ENCODE data around the gene RTBDN. TPM values are rescaled to one million over a fixed set of nuclear protein-coding genes. Genes with fewer than 3 reads are reported as not detected.

Gene RTBDN
- total RNA-seq: not detected

- ChIA-PET POLR2A (no interaction called here), CTCF (interaction anchor here (1.1 to 1.5 kb wide), 3 partner anchors 13 to 77 kb away, joined by 3 to 10 read pairs (median 7); no protein-coding TSS in a partner anchor)
Observed at GRCh38 chr19:12834566-12834943, at the start of gene RTBDN. Gene RTBDN (minus strand): TSS chr19:12834579. CDS start chr19:12829979, 4,600 bp downstream.

- ChIA-PET CTCF (interaction anchor here (1.5 to 2.4 kb wide), 3 partner anchors 83 to 211 kb away, joined by 4 to 13 read pairs (median 5); no protein-coding TSS in a partner anchor), POLR2A (interaction anchor here (0.7 to 0.8 kb wide), 2 partner anchors 9 to 148 kb away, joined by 3 to 4 read pairs; partner anchors contain the start of genes GCDH and TRIR)
Observed at GRCh38 chr19:12882589-12882988, 48.2 kb upstream of the RTBDN start.

DNA sequence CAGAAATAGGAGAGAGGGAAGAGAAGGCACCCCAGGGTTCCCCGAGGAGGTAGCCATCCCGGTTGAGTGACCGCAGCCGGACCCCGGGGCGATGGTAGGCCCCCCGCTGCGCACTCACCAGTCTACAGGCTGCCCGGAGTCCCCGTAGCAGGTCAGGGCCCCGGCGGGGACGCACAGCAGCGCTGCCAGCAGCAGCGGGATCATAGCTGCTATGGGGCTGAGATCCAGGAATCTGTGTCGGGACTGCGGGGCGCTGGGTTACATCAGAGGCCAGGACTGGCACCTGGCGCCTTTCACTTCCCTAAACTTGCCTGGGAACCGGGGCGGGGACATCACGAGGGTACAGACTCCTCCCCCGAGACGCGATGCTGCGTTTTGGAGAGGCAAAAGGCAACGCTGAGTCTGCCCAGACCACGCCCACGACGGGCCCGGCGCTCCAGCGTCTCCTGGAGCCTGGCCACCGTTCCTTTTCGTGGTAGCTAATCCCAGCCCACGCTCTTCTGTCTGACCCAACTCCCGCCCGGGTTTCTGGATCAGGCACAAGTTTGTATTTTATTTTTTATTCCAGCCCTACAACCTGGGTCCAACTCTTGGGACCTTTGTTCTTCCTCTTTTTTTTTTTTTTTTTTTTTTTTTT is 46.9 kb upstream of the RTBDN start, which contains the start of gene DNASE2:
Gene DNASE2 (minus strand): TSS at position 278 of the 637 bp plus-strand sequence. CDS start 74 bp downstream, at position 204.
- CTCF ChIA-PET: interaction anchor here (0.7 to 2.4 kb wide), 6 partner anchors 10 to 213 kb away, joined by 3 to 13 read pairs (median 6); partner anchors contain the start of gene GCDH
- POLR2A ChIA-PET: interaction anchor here (0.7 to 1.1 kb wide), 4 partner anchors 9 to 57 kb away, joined by 3 read pairs; partner anchors contain the start of genes CALR and GCDH

GRCh38 chr19:12880551-12881171 is 46.3 kb upstream of the RTBDN start:
- CTCF ChIA-PET: interaction anchor here (0.7 to 2.4 kb wide), 5 partner anchors 10 to 85 kb away, joined by 3 to 13 read pairs (median 7); partner anchors contain the start of gene GCDH
- POLR2A ChIA-PET: interaction anchor here (1.0 to 1.1 kb wide), 2 partner anchors 33 to 57 kb away, joined by 3 read pairs; partner anchors contain the start of gene CALR

- CTCF ChIA-PET: interaction anchor here (1.8 to 2.7 kb wide), 2 partner anchors 10 to 28 kb away, joined by 5 to 15 read pairs; no protein-coding TSS in a partner anchor
- POLR2A ChIA-PET: no interaction called here
Observed at GRCh38 chr19:12875086-12875485, 40.7 kb upstream of the RTBDN start.

- POLR2A ChIA-PET: no interaction called here
- CTCF ChIA-PET: interaction anchor here (1.5 to 2.7 kb wide), 4 partner anchors 11 to 91 kb away, joined by 4 to 15 read pairs (median 5); partner anchors contain the start of gene GCDH
Observed at GRCh38 chr19:12873891-12874745, 39.7 kb upstream of the RTBDN start.

- ChIA-PET POLR2A (interaction anchor here (0.5 to 0.7 kb wide), 4 partner anchors 8 to 80 kb away, joined by 3 to 10 read pairs (median 8); partner anchors contain the start of gene DNASE2), CTCF (interaction anchor here (0.7 to 2.7 kb wide), 8 partner anchors 9 to 107 kb away, joined by 3 to 15 read pairs (median 4); partner anchors contain the start of gene GCDH)
Observed at GRCh38 chr19:12872941-12873890, 38.8 kb upstream of the RTBDN start.

DNA sequence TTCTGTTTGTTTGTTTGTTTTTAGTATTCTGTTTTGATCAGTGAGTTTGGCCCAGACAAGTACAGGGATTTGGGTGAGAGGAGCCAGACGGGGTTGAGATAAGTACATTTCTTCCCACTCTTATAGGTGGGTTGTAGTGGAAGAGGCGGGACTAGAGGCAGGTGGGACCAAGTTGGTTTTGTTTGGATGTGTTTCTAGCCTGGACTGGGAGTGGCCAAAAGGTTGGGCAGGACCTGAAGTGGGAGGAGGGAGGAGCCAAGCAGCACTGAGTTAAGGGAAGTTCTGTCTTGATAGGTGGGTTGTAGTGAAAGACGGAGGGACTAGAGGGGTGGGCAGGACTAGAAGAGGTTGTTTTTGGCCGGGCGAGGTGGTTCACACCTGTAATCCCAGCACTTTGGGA is 37.9 kb upstream of the RTBDN start:
- ChIA-PET POLR2A (interaction anchor here (0.6 kb wide), 1 partner anchor 80 kb away, joined by 3 read pairs; no protein-coding TSS in a partner anchor), CTCF (interaction anchor here (0.7 to 2.7 kb wide), 4 partner anchors 18 to 75 kb away, joined by 3 to 15 read pairs (median 4); partner anchors contain the start of gene GCDH)

DNA sequence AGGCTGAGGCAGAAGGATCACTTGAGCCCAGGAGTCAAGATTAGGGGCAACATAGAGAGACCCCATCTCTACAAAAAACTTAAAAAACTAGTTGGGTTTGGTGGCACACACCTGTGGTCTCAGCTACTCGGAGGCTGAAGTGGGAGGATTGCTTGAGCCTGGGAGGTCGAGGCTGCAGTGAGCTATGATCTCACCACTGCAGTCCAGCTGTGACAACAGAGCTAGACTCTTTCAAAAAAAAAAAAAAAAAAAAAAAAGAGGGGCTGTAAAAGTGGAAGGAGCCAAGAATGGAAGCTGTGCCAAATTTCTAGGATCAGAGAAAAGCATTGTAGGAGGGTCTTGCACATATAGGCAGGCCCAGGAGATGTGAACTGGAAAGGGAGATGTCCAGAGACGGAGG is 37.3 kb upstream of the RTBDN start:
- ChIA-PET CTCF (no interaction called here), POLR2A (no interaction called here)

DNA sequence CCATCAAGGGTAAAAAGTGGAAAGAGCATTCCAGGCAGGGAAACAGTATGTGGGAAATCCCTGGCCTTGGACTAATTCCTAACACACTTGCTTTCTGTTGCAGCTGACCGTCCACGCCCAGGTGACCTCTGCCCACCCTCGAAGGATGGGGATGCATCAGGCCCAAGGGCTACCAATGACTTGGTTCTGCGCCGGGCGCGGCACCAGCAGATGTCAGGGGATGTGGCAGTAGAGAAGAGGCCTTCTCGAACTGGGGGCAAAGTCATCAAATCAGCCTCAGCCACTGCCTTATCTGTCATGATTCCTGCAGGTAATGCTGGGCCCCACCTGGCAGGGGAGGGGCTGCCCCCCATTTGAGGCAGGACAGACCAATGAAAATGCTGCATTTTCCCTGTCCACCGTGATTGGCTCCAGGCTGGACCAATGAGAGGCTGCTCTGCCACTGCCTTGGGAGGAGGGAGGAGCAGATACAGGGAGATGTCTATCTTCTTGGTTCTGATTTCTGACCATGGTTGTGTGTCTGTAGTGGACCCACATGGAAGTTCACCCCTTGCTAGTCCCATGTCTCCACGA is 34.2 kb upstream of the RTBDN start:
- ChIA-PET POLR2A (no interaction called here), CTCF (interaction anchor here (1.1 to 1.6 kb wide), 3 partner anchors 21 to 174 kb away, joined by 3 to 7 read pairs (median 4); no protein-coding TSS in a partner anchor)

- ChIA-PET CTCF (interaction anchor here (0.6 to 1.6 kb wide), 3 partner anchors 14 to 91 kb away, joined by 3 to 7 read pairs (median 3); partner anchors contain the start of gene DNASE2), POLR2A (interaction anchor here (0.6 kb wide), 2 partner anchors 9 to 61 kb away, joined by 3 to 5 read pairs; partner anchors contain the start of gene RNASEH2A)
Observed at GRCh38 chr19:12867120-12868099, 33.0 kb upstream of the RTBDN start.

DNA sequence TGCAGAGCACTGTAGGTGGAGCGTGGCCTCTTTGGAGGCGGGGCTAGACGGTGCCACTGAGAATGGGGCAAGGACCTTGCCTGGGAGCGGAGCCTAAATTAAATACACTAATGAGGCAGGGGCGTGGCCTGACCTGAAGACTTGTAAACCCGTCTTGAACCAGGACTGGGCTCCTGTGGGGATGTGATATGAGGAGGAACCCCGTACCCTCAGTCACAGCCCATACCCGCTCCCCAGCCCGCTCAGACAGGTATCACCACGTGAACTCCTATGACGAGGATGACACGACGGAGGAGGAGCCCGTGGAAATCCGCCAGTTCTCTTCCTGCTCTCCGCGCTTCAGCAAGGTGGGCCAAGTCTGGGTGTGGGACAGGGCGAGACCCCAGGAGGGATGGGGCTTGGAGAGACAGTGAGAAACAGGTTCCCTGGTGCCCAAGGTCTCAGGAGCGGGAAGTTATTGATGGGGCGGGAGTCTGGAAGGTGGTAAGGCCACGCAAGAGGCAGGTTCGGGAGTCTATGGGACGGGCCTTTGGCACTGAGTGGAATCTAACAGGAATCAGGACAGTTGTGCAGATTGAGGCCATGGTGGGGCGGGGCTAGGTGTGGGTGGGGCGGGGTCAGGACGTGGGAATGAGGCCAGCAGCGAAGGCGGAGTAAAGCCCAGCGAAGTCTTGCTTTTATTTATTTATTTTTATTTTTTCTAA is 32.2 kb upstream of the RTBDN start:
- POLR2A ChIA-PET: interaction anchor here (0.6 kb wide), 1 partner anchor 60 kb away, joined by 3 read pairs; the partner anchor contains the start of gene RNASEH2A

GRCh38 chr19:12865746-12866415 is 31.5 kb upstream of the RTBDN start:
- POLR2A ChIA-PET: no interaction called here
- CTCF ChIA-PET: no interaction called here

More for the DNA sequence above, 32.2 kb upstream of the RTBDN start:
- CTCF ChIA-PET: interaction anchor here (0.6 to 1.6 kb wide), 2 partner anchors 21 to 90 kb away, joined by 3 to 7 read pairs; no protein-coding TSS in a partner anchor

- POLR2A ChIA-PET: no interaction called here
- CTCF ChIA-PET: interaction anchor here (0.7 to 1.1 kb wide), 3 partner anchors 8 to 78 kb away, joined by 3 read pairs; no protein-coding TSS in a partner anchor
Observed at GRCh38 chr19:12864721-12865715, 30.6 kb upstream of the RTBDN start.
